ENCODE results near the gene ZNF385D. TPM values are rescaled to one million over a fixed set of nuclear protein-coding genes. Genes with fewer than 3 reads are reported as not detected.

ZNF385D gene
- total RNA-seq, 2 donors from 2014 or later = 1.5 to 2.6 TPM

- no peak for DNase-seq
- intact Hi-C loops (cut with DNase I) = no loop called here
- Histone ChIP-seq H3K9me3 (no peaks in the 10 kb centered on the region), H3K36me3 (no peaks in the 10 kb centered on the region), H3K4me1 (no peaks in the 10 kb centered on the region), H3K27me3 (no peaks in the 10 kb centered on the region), H3K4me3 (no peak overlapping the region), H3K27ac (no peak overlapping the region), H3K9ac (ENCODE audit: low read depth in 2 of 2, low read length in 2 of 2) (no peak overlapping the region)
- TF ChIP-seq CTCF (IDR thresholded peaks at IDR 0.05) = no peak
Measured at GRCh38 chr3:21744793-21745192, 6.2 kb downstream of the ZNF385D start.

GRCh38 chr3:21738935-21739702 lies 11.9 kb downstream of the ZNF385D start:
- H3K9me3 ChIP-seq = no peaks in the 10 kb centered on the region
- no peaks in the 10 kb centered on the region for H3K27me3 ChIP-seq

GRCh38 chr3:21738283-21738682 lies 12.7 kb downstream of the ZNF385D start:
- Histone ChIP-seq H3K9me3 (no peaks in the 10 kb centered on the region), H3K9ac (ENCODE audit: low read depth in 2 of 2, low read length in 2 of 2) (no peak overlapping the region), H3K4me3 (no peak overlapping the region), H3K27me3 (no peaks in the 10 kb centered on the region), H3K36me3 (no peaks in the 10 kb centered on the region), H3K4me1 (no peaks in the 10 kb centered on the region), H3K27ac (no peak overlapping the region)
- intact Hi-C loops (cut with DNase I) = no loop called here
- no peak for TF ChIP-seq CTCF (IDR thresholded peaks at IDR 0.05)
- no peak for DNase-seq

More at GRCh38 chr3:21738935-21739702, 11.9 kb downstream of the ZNF385D start:
- no peak for TF ChIP-seq CTCF (IDR thresholded peaks at IDR 0.05)
- DNase-seq = no peak
- Histone ChIP-seq H3K27ac (no peak overlapping the region), H3K4me3 (no peak overlapping the region), H3K4me1 (no peaks in the 10 kb centered on the region), H3K36me3 (no peaks in the 10 kb centered on the region), H3K9ac (ENCODE audit: low read depth in 2 of 2, low read length in 2 of 2) (no peak overlapping the region)
- intact Hi-C loops (cut with DNase I) = no loop called here

- Histone ChIP-seq H3K4me3 (no peak overlapping the region), H3K9ac (ENCODE audit: low read depth in 2 of 2, low read length in 2 of 2) (no peak overlapping the region), H3K27me3 (no peaks in the 10 kb centered on the region), H3K4me1 (no peaks in the 10 kb centered on the region), H3K9me3 (no peaks in the 10 kb centered on the region), H3K27ac (no peak overlapping the region), H3K36me3 (no peaks in the 10 kb centered on the region)
- intact Hi-C loops (cut with DNase I) = no loop called here
- DNase-seq = no peak
- no peak for TF ChIP-seq CTCF (IDR thresholded peaks at IDR 0.05)
Measured at GRCh38 chr3:21734746-21735145, 16.3 kb downstream of the ZNF385D start.

GRCh38 chr3:21729888-21730459 lies 21.0 kb downstream of the ZNF385D start:
- DNase-seq = no peak
- Histone ChIP-seq H3K9me3 (no peaks in the 10 kb centered on the region), H3K27ac (no peak overlapping the region), H3K9ac (ENCODE audit: low read depth in 2 of 2, low read length in 2 of 2) (no peak overlapping the region), H3K36me3 (no peaks in the 10 kb centered on the region), H3K27me3 (no peaks in the 10 kb centered on the region), H3K4me3 (no peak overlapping the region), H3K4me1 (no peaks in the 10 kb centered on the region)
- intact Hi-C loops (cut with DNase I) = no loop called here
- no peak for TF ChIP-seq CTCF (IDR thresholded peaks at IDR 0.05)

Measured in colonic mucosa (tissue), 4 donors.